GM12878 (cell line): ENCODE data around the gene CDYL. TPM values are rescaled to one million over a fixed set of nuclear protein-coding genes. Genes with fewer than 3 reads are reported as not detected.

Experiments
- ATF2 ChIP-seq: IDR thresholded peaks from 2 replicates; pipeline ENCODE4 v1.6.1; 2012; ENCODE audit warnings: low read length, inconsistent platforms
- BCL11A ChIP-seq: IDR thresholded peaks from 2 replicates; pipeline ENCODE4 v1.6.1; 2011; ENCODE audit warnings: low read depth, low read length
- CHD2 ChIP-seq: IDR thresholded peaks from 2 replicates; pipeline ENCODE4 v1.6.1; 2011; ENCODE audit warnings: low read depth, low read length, improper control_type of control experiment, borderline replicate concordance
- CHD4 ChIP-seq: fragments of 200-600 bp; sonication (generic); IDR thresholded peaks from 2 replicates; pipeline ENCODE4 v1.6.1; 2016; ENCODE audit warnings: mild to moderate bottlenecking
- CTCF ChIP-seq, 3 experiments: IDR thresholded peaks in 2 of 3; conservative IDR thresholded peaks in 1 of 3; 2 replicates each; pipeline ENCODE4 v1.5.1; 2011; ENCODE audit warnings: low read depth in 3 of 3, low read length in 3 of 3, mild to moderate bottlenecking in 3 of 3, control low read depth in 2 of 3, moderate library complexity in 2 of 3, inconsistent platforms in 1 of 3, mixed read lengths in 1 of 3; ENCODE audit not compliant: control insufficient read depth in 2 of 3, insufficient read depth in 1 of 3; ENCODE audit errors: extremely low read depth in 1 of 3
- EED ChIP-seq: sonication (generic); IDR thresholded peaks from 2 replicates; pipeline ENCODE4 v1.6.1; 2016; ENCODE audit warnings: antibody characterized with exemption, low read depth
- ELK1 ChIP-seq: IDR thresholded peaks from 2 replicates; pipeline ENCODE4 v1.6.1; 2012; ENCODE audit warnings: low read depth, low read length, improper control_type of control experiment
- GATAD2B ChIP-seq: fragments of 450-650 bp; conservative IDR thresholded peaks from 2 replicates; pipeline ENCODE4 v1.6.1; 2017; ENCODE audit warnings: low read depth, mild to moderate bottlenecking, moderate library complexity
- HCFC1 ChIP-seq: fragments of 150-350 bp; IDR thresholded peaks from 2 replicates; pipeline ENCODE4 v1.6.1; 2014; ENCODE audit warnings: low read length
- KDM1A ChIP-seq: fragments of 200-600 bp; sonication (generic); IDR thresholded peaks from 2 replicates; pipeline ENCODE4 v1.6.1; 2016; ENCODE audit warnings: borderline replicate concordance
- MTA2 ChIP-seq: fragments of 450-650 bp; IDR thresholded peaks from 2 replicates; pipeline ENCODE4 v1.6.1; 2016; ENCODE audit warnings: low read depth, mild to moderate bottlenecking, moderate library complexity
- MXI1 ChIP-seq: fragments of 150-350 bp; IDR thresholded peaks from 2 replicates; pipeline ENCODE4 v1.6.1; 2011; ENCODE audit warnings: low read depth, mild to moderate bottlenecking, inconsistent platforms, low read length, improper control_type of control experiment
- MYB ChIP-seq: fragments of 150-350 bp; IDR thresholded peaks from 2 replicates; pipeline ENCODE4 v1.6.1; 2014; ENCODE audit warnings: mild to moderate bottlenecking, low read depth, low read length, borderline replicate concordance
- MYC ChIP-seq: IDR thresholded peaks from 2 replicates; pipeline ENCODE4 v1.6.1; 2011; ENCODE audit warnings: mild to moderate bottlenecking, low read length, moderate library complexity, inconsistent platforms; ENCODE audit not compliant: insufficient read depth, insufficient replicate concordance, insufficient read length, severe bottlenecking
- NBN ChIP-seq: fragments of 450-650 bp; IDR thresholded peaks from 2 replicates; pipeline ENCODE4 v1.6.1; 2016
- NFIC ChIP-seq: IDR thresholded peaks from 2 replicates; pipeline ENCODE4 v1.6.1; 2012; ENCODE audit warnings: low read depth, mild to moderate bottlenecking, inconsistent platforms, low read length, moderate library complexity
- NFYA ChIP-seq: IDR thresholded peaks from 2 replicates; pipeline ENCODE4 v1.6.1; 2011; ENCODE audit warnings: low read depth, mild to moderate bottlenecking, low read length, improper control_type of control experiment, borderline replicate concordance
- NRF1 ChIP-seq: conservative IDR thresholded peaks from 2 replicates; pipeline ENCODE4 v1.6.1; 2011; ENCODE audit warnings: mild to moderate bottlenecking, low read depth, low read length, improper control_type of control experiment
- RELB ChIP-seq: fragments of 450-650 bp; IDR thresholded peaks from 2 replicates; pipeline ENCODE4 v1.6.1; 2017; ENCODE audit warnings: low read depth, mild to moderate bottlenecking, moderate library complexity
- RUNX3 ChIP-seq: IDR thresholded peaks from 2 replicates; pipeline ENCODE4 v1.6.1; 2012; ENCODE audit warnings: low read length, inconsistent platforms
- SKIL ChIP-seq: fragments of 450-650 bp; IDR thresholded peaks from 2 replicates; pipeline ENCODE4 v1.6.1; 2017; ENCODE audit warnings: mild to moderate bottlenecking, low read depth, inconsistent platforms; ENCODE audit not compliant: poor library complexity, severe bottlenecking
- SMAD5 ChIP-seq: IDR thresholded peaks from 2 replicates; pipeline ENCODE4 v1.6.1; 2016; ENCODE audit warnings: antibody characterized with exemption, low read depth
- ZSCAN29 ChIP-seq: fragments of 450-650 bp; IDR thresholded peaks from 2 replicates; pipeline ENCODE4 v1.6.1; 2017; ENCODE audit warnings: mild to moderate bottlenecking, moderate library complexity
- polyA plus RNA-seq, 11 experiments: library from polyadenylated mRNA; depleted of rRNA in 4 of 11; unstranded in 6 of 11; stranded (reverse) in 5 of 11; fragments of >200 nt; fragmentation: Nextera tagmentation in 4 of 11; fragmentation: Illumina TruSeq in 1 of 11; extraction: Ambion mirVana in 4 of 11; extraction: Trizol in 1 of 11; gene quantifications; 1 replicate in 1 of 11; 2 replicates in 10 of 11; pipeline versions ENCODE4 v1.2.1 to v1.2.3, GENCODE V29; 2011 to 2016; ENCODE audit warnings: inconsistent platforms in 2 of 11, missing spikeins in 2 of 11, low read depth in 1 of 11
- total RNA-seq, 4 experiments: library from RNA; depleted of rRNA in 3 of 4; stranded (reverse); fragments of >200 nt in 3 of 4; fragmentation: Illumina TruSeq in 1 of 4; extraction: Trizol in 1 of 4; gene quantifications; 2 replicates each; pipeline versions ENCODE4 v1.2.1 to v1.2.3, GENCODE V29; 2013 to 2021

The CDYL gene
- total and polyA plus RNA-seq, 10 of the 15 experiments (the other 5 are each of a cell fraction or from before 2014, with no cell fraction given), result 9.3 to 61.2 (median 28.5) TPM

- peak; percentile 23; the same call in 1 of the 2 replicates for TF ChIP-seq NBN
- peak; percentile 77 for TF ChIP-seq RUNX3
- TF ChIP-seq CTCF (IDR thresholded peaks at IDR 0.05 in 2 of 3, conservative IDR thresholded peaks at IDR 0.05 in 1 of 3; ENCODE audit: control insufficient read depth in 2 of 3, extremely low read depth in 1 of 3, insufficient read depth in 1 of 3, low read depth in 3 of 3, low read length in 3 of 3), result no peak
- TF ChIP-seq SMAD5, result no peak
- no peak for TF ChIP-seq MTA2
- TF ChIP-seq SKIL, result no peak
- TF ChIP-seq HCFC1, result no peak
- no peak for TF ChIP-seq NFIC
- TF ChIP-seq ATF2, result no peak
- TF ChIP-seq ELK1, result no peak
- 0 out of 2 replicates have a peak, but pooled peaks have one; percentile 15 for TF ChIP-seq BCL11A
- no peak for TF ChIP-seq KDM1A
- no peak for TF ChIP-seq CHD4
- no peak for TF ChIP-seq GATAD2B
- no peak for TF ChIP-seq ZSCAN29
- peak; percentile 16; the same call in 1 of the 2 replicates for TF ChIP-seq MXI1
- TF ChIP-seq NRF1, result no peak
- TF ChIP-seq CHD2, result no peak
- peak; percentile 54 for TF ChIP-seq RELB
- TF ChIP-seq EED, result peak; percentile 37; the same call in 1 of the 2 replicates
- no peak for TF ChIP-seq MYC
- TF ChIP-seq MYB, result no peak
- TF ChIP-seq NFYA, result no peak
Measured at GRCh38 chr6:4801491-4802110, 25.4 kb downstream of the CDYL start (continued).
